ENCODE results near the gene PDK1. TPM values are rescaled to one million over a fixed set of nuclear protein-coding genes. Genes with fewer than 3 reads are reported as not detected.

PDK1 gene
- total RNA-seq, 2 donors from 2014 or later = 24.7 to 27.3 TPM

GRCh38 chr2:172614932-172615331 is 59.0 kb downstream of the PDK1 start:
- no peaks in the 10 kb centered on the region for H3K4me1 ChIP-seq (ENCODE audit: control insufficient read depth, insufficient read depth, low read length)
- no peaks in the 10 kb centered on the region for H3K27me3 Mint-ChIP-seq (ENCODE audit: insufficient read depth)
- H3K9me3 ChIP-seq (ENCODE audit: control insufficient read depth, low read length) = no peaks in the 10 kb centered on the region
- H3K9me3 Mint-ChIP-seq = no peaks in the 10 kb centered on the region
- peaks cover 3% of the 10 kb centered on the region for H3K36me3 ChIP-seq (ENCODE audit: control insufficient read depth, insufficient read depth, low read length)
- no peak overlapping the region for H3K9ac ChIP-seq (ENCODE audit: extremely low read depth, low read length, poor library complexity, severe bottlenecking)
- no peaks in the 10 kb centered on the region for H3K4me1 Mint-ChIP-seq
- no peak overlapping the region for H3K4me3 Mint-ChIP-seq
- DNase-seq = no peak
- H3K27me3 ChIP-seq (ENCODE audit: control insufficient read depth, insufficient read depth, low read length, poor library complexity, severe bottlenecking) = no peaks in the 10 kb centered on the region
- no peak for TF ChIP-seq CTCF (conservative IDR thresholded peaks at IDR 0.05)
- H3K4me3 ChIP-seq (ENCODE audit: low read length) = no peak overlapping the region
- peaks cover 1% of the 10 kb centered on the region for H3K36me3 Mint-ChIP-seq (ENCODE audit: low read depth)
- H3K27ac ChIP-seq (ENCODE audit: low read depth, low read length) = no peak overlapping the region
- no peak overlapping the region for H3K27ac Mint-ChIP-seq
- WGBS, 2 experiments (ENCODE audit: insufficient coverage in 1 of 2, insufficient read length in 1 of 2) = 93 to 95% methylated on average over 3 to 6 of the region's 6 CpGs

GRCh38 chr2:172615727-172616261 is 59.9 kb downstream of the PDK1 start:
- H3K9ac ChIP-seq (ENCODE audit: extremely low read depth, low read length, poor library complexity, severe bottlenecking) = no peak overlapping the region
- no peak overlapping the region for H3K27ac ChIP-seq (ENCODE audit: low read depth, low read length)
- no peaks in the 10 kb centered on the region for H3K4me1 Mint-ChIP-seq
- peaks cover under 1% of the 10 kb centered on the region for H3K9me3 ChIP-seq (ENCODE audit: control insufficient read depth, low read length)
- no peak overlapping the region for H3K4me3 ChIP-seq (ENCODE audit: low read length)
- peaks cover 1% of the 10 kb centered on the region for H3K36me3 Mint-ChIP-seq (ENCODE audit: low read depth)
- no peaks in the 10 kb centered on the region for H3K27me3 Mint-ChIP-seq (ENCODE audit: insufficient read depth)
- H3K36me3 ChIP-seq (ENCODE audit: control insufficient read depth, insufficient read depth, low read length) = no peaks in the 10 kb centered on the region
- WGBS, 2 experiments (ENCODE audit: insufficient coverage in 1 of 2, insufficient read length in 1 of 2) = 82 to 100% methylated on average over 2 to 4 of the region's 5 CpGs
- no peak overlapping the region for H3K4me3 Mint-ChIP-seq
- no peaks in the 10 kb centered on the region for H3K27me3 ChIP-seq (ENCODE audit: control insufficient read depth, insufficient read depth, low read length, poor library complexity, severe bottlenecking)
- no peak overlapping the region for H3K27ac Mint-ChIP-seq
- peaks cover under 1% of the 10 kb centered on the region for H3K9me3 Mint-ChIP-seq
- H3K4me1 ChIP-seq (ENCODE audit: control insufficient read depth, insufficient read depth, low read length) = no peaks in the 10 kb centered on the region
- TF ChIP-seq CTCF (conservative IDR thresholded peaks at IDR 0.05) = no peak
- no peak for DNase-seq

- no peak overlapping the region for H3K27ac ChIP-seq (ENCODE audit: low read depth, low read length)
- no peak overlapping the region for H3K4me3 ChIP-seq (ENCODE audit: low read length)
- no peak overlapping the region for H3K27ac Mint-ChIP-seq
- H3K4me3 Mint-ChIP-seq = no peak overlapping the region
- peaks cover 5% of the 10 kb centered on the region for H3K9me3 ChIP-seq (ENCODE audit: control insufficient read depth, low read length)
- peaks cover 4% of the 10 kb centered on the region for H3K36me3 Mint-ChIP-seq (ENCODE audit: low read depth)
- WGBS, 2 experiments (ENCODE audit: insufficient coverage in 1 of 2, insufficient read length in 1 of 2) = no CpG with 5 or more reads among the region's 2 CpGs
- no peak overlapping the region for H3K9ac ChIP-seq (ENCODE audit: extremely low read depth, low read length, poor library complexity, severe bottlenecking)
- TF ChIP-seq CTCF (conservative IDR thresholded peaks at IDR 0.05) = no peak
- H3K36me3 ChIP-seq (ENCODE audit: control insufficient read depth, insufficient read depth, low read length) = no peaks in the 10 kb centered on the region
- H3K4me1 Mint-ChIP-seq = no peaks in the 10 kb centered on the region
- no peaks in the 10 kb centered on the region for H3K27me3 Mint-ChIP-seq (ENCODE audit: insufficient read depth)
- H3K4me1 ChIP-seq (ENCODE audit: control insufficient read depth, insufficient read depth, low read length) = no peaks in the 10 kb centered on the region
- no peaks in the 10 kb centered on the region for H3K27me3 ChIP-seq (ENCODE audit: control insufficient read depth, insufficient read depth, low read length, poor library complexity, severe bottlenecking)
- H3K9me3 Mint-ChIP-seq = peaks cover 5% of the 10 kb centered on the region
- DNase-seq = no peak
These were observed 61.2 kb downstream of the PDK1 start for GRCh38 chr2:172617115-172617514.

All from endodermal cell (in vitro differentiated cells).